IMR-90 (cell line): Measurements from ENCODE around the gene NOVA2. TPM values are rescaled to one million over a fixed set of nuclear protein-coding genes. Genes with fewer than 3 reads are reported as not detected.

ENCODE experiments used
- ATAC-seq: fragments of 200-7000 bp; cut with Tn5 transposase; 2 replicates; pipeline ENCODE4 v1.9.1; 2020; ENCODE audit warnings: low read depth, mild to moderate bottlenecking, moderate library complexity
- BruUV-seq: library from RNA; stranded (reverse); fragments of 400-500 nt; replicated peaks from 2 replicates; lab custom pipeline; 2021; lab: Mats Ljungman, UMichigan
- CTCF ChIA-PET: fragments of 300-600 bp; formaldehyde crosslinking; extraction: SDS; loops from one replicate; lab custom pipeline; 2021; ENCODE audit warnings: antibody characterized with exemption; lab: Yijun Ruan, JAX
- POLR2A ChIA-PET: fragments of 300-600 bp; sonication (Branson Sonifier 250); formaldehyde crosslinking; loops from one replicate; lab custom pipeline; 2022; ENCODE audit warnings: antibody characterized with exemption; ENCODE audit not compliant: unreplicated experiment; lab: Charles Lee
- DNase-seq: peaks from one replicate; pipeline ENCODE4 v3.0.0; 2013
- H2AFZ ChIP-seq: replicated peaks from 2 replicates; pipeline ENCODE3; 2013; ENCODE audit warnings: low read length, mild to moderate bottlenecking; ENCODE audit not compliant: poor library complexity
- H2AK5ac ChIP-seq: 2 replicates; pipeline ENCODE4 v1.6.1; 2013; ENCODE audit warnings: low read depth, low read length, inconsistent platforms
- H2AK9ac ChIP-seq: replicated peaks from 2 replicates; pipeline ENCODE3; 2013; ENCODE audit warnings: mild to moderate bottlenecking, low read depth, low read length, moderate library complexity; ENCODE audit not compliant: poor library complexity
- H2BK120ac ChIP-seq: 2 replicates; pipeline ENCODE4 v1.6.1; 2013; ENCODE audit warnings: low read depth, low read length, inconsistent platforms
- H2BK15ac ChIP-seq: 3 replicates; pipeline ENCODE4 v1.6.1; 2013; ENCODE audit warnings: low read depth, low read length, inconsistent platforms
- H2BK20ac ChIP-seq: 2 replicates; pipeline ENCODE4 v1.6.1; 2013; ENCODE audit warnings: low read depth, mild to moderate bottlenecking, inconsistent platforms, low read length, moderate library complexity
- H2BK5ac ChIP-seq: 2 replicates; pipeline ENCODE4 v1.6.1; 2013; ENCODE audit warnings: mild to moderate bottlenecking, low read depth, low read length, inconsistent platforms; ENCODE audit not compliant: poor library complexity, severe bottlenecking
- H3K14ac ChIP-seq: replicated peaks from 2 replicates; pipeline ENCODE4 v1.6.1; 2013; ENCODE audit warnings: low read depth, low read length, inconsistent platforms
- H3K18ac ChIP-seq: 2 replicates; pipeline ENCODE4 v1.6.1; 2013; ENCODE audit warnings: low read depth, low read length, control low read depth
- H3K23ac ChIP-seq: 2 replicates; pipeline ENCODE4 v1.6.1; 2013; ENCODE audit warnings: low read depth, low read length, inconsistent platforms
- H3K27ac ChIP-seq: 2 replicates; pipeline ENCODE4 v1.5.1; 2013; ENCODE audit warnings: mild to moderate bottlenecking, control low read depth, low read length; ENCODE audit not compliant: insufficient read depth
- H3K27me3 ChIP-seq: 2 replicates; pipeline ENCODE4 v1.6.1; 2013; ENCODE audit warnings: low read length; ENCODE audit not compliant: control insufficient read depth, insufficient read depth
- H3K36me3 ChIP-seq: 2 replicates; pipeline ENCODE4 v1.6.1; 2013; ENCODE audit warnings: low read length, mixed read lengths; ENCODE audit not compliant: control insufficient read depth, insufficient read depth
- H3K4ac ChIP-seq: 2 replicates; pipeline ENCODE4 v1.6.1; 2013; ENCODE audit warnings: low read depth, low read length, inconsistent platforms
- H3K4me1 ChIP-seq: 2 replicates; pipeline ENCODE4 v1.6.1; 2013; ENCODE audit warnings: low read length, mixed read lengths; ENCODE audit not compliant: control insufficient read depth, insufficient read depth
- H3K4me2 ChIP-seq: 2 replicates; pipeline ENCODE4 v1.6.1; 2013; ENCODE audit warnings: low read depth, mild to moderate bottlenecking, control low read depth, low read length, moderate library complexity
- H3K4me3 ChIP-seq: 2 replicates; pipeline ENCODE4 v1.5.1; 2013; ENCODE audit warnings: low read depth, mild to moderate bottlenecking, control low read depth, low read length, moderate library complexity; ENCODE audit not compliant: insufficient read depth
- H3K56ac ChIP-seq: 2 replicates; pipeline ENCODE4 v1.6.1; 2013; ENCODE audit warnings: low read length, inconsistent platforms; ENCODE audit not compliant: insufficient read depth; ENCODE audit errors: extremely low read depth
- H3K79me1 ChIP-seq, 2 experiments: 2 replicates each; pipeline ENCODE4 v1.6.1; 2013; ENCODE audit warnings: low read length in 2 of 2, inconsistent platforms in 1 of 2, low read depth in 1 of 2
- H3K9ac ChIP-seq: 2 replicates; pipeline ENCODE4 v1.6.1; 2013; ENCODE audit warnings: low read depth, low read length, control low read depth
- H3K9me1 ChIP-seq: 2 replicates; pipeline ENCODE4 v1.6.1; 2013; ENCODE audit warnings: low read length, inconsistent platforms; ENCODE audit not compliant: insufficient read depth
- H3K9me3 ChIP-seq: 2 replicates; pipeline ENCODE4 v1.6.1; 2013; ENCODE audit warnings: low read length; ENCODE audit not compliant: control insufficient read depth, insufficient read depth
- H4K20me1 ChIP-seq: 2 replicates; pipeline ENCODE4 v1.6.1; 2013; ENCODE audit warnings: low read length, inconsistent platforms; ENCODE audit not compliant: insufficient read depth
- H4K5ac ChIP-seq: 2 replicates; pipeline ENCODE4 v1.6.1; 2013; ENCODE audit warnings: mild to moderate bottlenecking, low read depth, low read length, control low read depth
- H4K8ac ChIP-seq, 2 experiments: 2 replicates each; pipeline ENCODE4 v1.6.1; 2013; ENCODE audit warnings: low read depth in 2 of 2, low read length in 2 of 2, control low read depth in 1 of 2, inconsistent platforms in 1 of 2
- H4K91ac ChIP-seq: 2 replicates; pipeline ENCODE4 v1.6.1; 2013; ENCODE audit warnings: low read depth, low read length, inconsistent platforms; ENCODE audit not compliant: insufficient read depth
- BHLHE40 ChIP-seq: fragments of 150-350 bp; IDR thresholded peaks from 2 replicates; pipeline ENCODE4 v1.6.1; 2016; ENCODE audit warnings: mild to moderate bottlenecking, low read depth, low read length
- CHD1 ChIP-seq: IDR thresholded peaks from 2 replicates; pipeline ENCODE4 v1.6.1; 2012; ENCODE audit warnings: low read depth, low read length, improper control_type of control experiment
- MAZ ChIP-seq: IDR thresholded peaks from 2 replicates; pipeline ENCODE4 v1.6.1; 2012; ENCODE audit warnings: low read depth, mild to moderate bottlenecking, low read length, improper control_type of control experiment, moderate library complexity, borderline replicate concordance
- MXI1 ChIP-seq: IDR thresholded peaks from 2 replicates; pipeline ENCODE4 v1.6.1; 2012; ENCODE audit warnings: low read depth, mild to moderate bottlenecking, low read length, moderate library complexity, borderline replicate concordance
- RAD21 ChIP-seq: IDR thresholded peaks from 2 replicates; pipeline ENCODE4 v1.6.1; 2012; ENCODE audit warnings: low read length, improper control_type of control experiment
- RFX5 ChIP-seq: IDR thresholded peaks from 2 replicates; pipeline ENCODE4 v1.8.0; 2012; ENCODE audit warnings: low read depth, mild to moderate bottlenecking, low read length, moderate library complexity
- SMC3 ChIP-seq: fragments of 150-350 bp; IDR thresholded peaks from 2 replicates; pipeline ENCODE4 v1.6.1; 2016; ENCODE audit warnings: low read depth, mild to moderate bottlenecking, antibody characterized with exemption, low read length, moderate library complexity
- WGBS, 2 experiments: methylation state at CpG; one replicate each; pipeline versions ENCODE4 v1.1.5 to v1.1.7; 2013; ENCODE audit warnings: missing lambda C conversion rate in 2 of 2; ENCODE audit not compliant: insufficient read length in 1 of 2; ENCODE audit errors: extremely low coverage in 2 of 2; 5-methylcytosine and 5-hydroxymethylcytosine counted together
- dilution Hi-C: fragments of 300-500 bp; cut with HindIII; formaldehyde crosslinking; loops from one replicate; pipeline ENCODE4 v1.14.3; 2018; ENCODE audit warnings: low sequenced_read_pairs; ENCODE audit not compliant: unreplicated experiment
- in situ Hi-C: fragments of 300-500 bp; cut with MboI; formaldehyde crosslinking; loops from 3 replicates; pipeline ENCODE4 v1.14.3; 2019; ENCODE audit warnings: low sequenced_read_pairs, inconsistent platforms, mixed read lengths
- intact Hi-C: fragments of 100-400 bp; cut with micrococcal nuclease; formaldehyde crosslinking; loops from 2 replicates; pipeline ENCODE4 v1.10.0; 2022
- polyA plus RNA-seq, 3 experiments: library from polyadenylated mRNA; depleted of rRNA; stranded (reverse); fragments of >200 nt; gene quantifications; 2 replicates each; pipeline ENCODE4 v1.2.3, GENCODE V29; 2012; ENCODE audit warnings: low replicate concordance in 1 of 3
- total RNA-seq: library from RNA; depleted of rRNA; stranded (reverse); fragments of >200 nt; gene quantifications from 2 replicates; pipeline ENCODE4 v1.2.3, GENCODE V29; 2012
- TF ChIP-seq, protein P1 (sequence below): fragments of 150-350 bp; IDR thresholded peaks from 2 replicates; pipeline ENCODE4 v1.6.1; 2016; ENCODE audit warnings: low read depth, mild to moderate bottlenecking, low read length, moderate library complexity, borderline replicate concordance

Gene NOVA2
- total and polyA plus RNA-seq, 2 of the 4 experiments (the other 2 are of a cell fraction): 0.03 TPM; not detected in 1

DNA sequence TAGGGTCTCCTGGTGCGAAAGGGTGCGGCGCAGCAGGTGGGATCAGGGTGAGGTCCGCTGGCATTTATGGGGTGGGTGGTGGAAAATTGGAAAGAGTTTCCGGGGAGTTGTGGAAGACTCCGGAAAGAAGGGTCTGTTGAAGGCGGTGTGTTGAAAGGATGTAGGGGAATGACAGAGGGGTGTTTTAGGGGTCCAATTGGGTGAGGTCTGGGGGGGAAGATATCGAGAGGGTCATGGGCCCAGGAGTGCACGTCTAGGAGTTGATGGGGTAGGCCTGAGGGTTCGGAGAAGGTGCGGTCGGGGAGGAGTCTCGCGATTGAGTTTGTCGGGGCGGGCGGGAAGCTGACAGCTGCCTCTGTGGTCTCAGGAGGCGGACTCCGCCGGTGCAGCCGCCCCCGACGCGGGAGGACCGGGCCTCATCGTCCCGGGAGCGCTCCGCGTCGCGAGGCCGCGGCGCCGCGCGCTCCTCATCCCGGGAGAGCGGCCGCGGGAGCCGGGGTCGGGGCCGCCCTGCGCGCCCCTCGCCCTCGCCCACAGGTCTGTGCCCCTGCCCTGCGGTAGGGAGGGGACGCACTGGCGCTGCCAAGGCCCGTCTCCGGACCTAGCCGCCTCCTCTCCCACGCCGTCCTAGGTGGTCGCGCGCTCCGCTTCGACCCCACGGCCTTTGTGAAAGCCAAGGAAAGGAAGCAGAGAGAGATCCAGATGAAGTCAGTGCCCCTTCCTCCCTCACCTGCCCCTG, 42.2 kb upstream of the NOVA2 start:
- Histone ChIP-seq H3K9ac (no peak overlapping the region), H3K4me1 (peaks cover 7% of the 10 kb centered on the region; the same call in 1 of the 2 replicates), H3K9me1 (peaks cover 3% of the 10 kb centered on the region; the same call in 1 of the 2 replicates), H2AK9ac (no peak overlapping the region), H3K9me3 (no peaks in the 10 kb centered on the region), H3K23ac (peak overlapping the region; percentile 16; the same call in 1 of the 2 replicates), H3K4me2 (peak overlapping the region; percentile 100), H3K27me3 (peaks cover 17% of the 10 kb centered on the region), H3K18ac (no peak overlapping the region), H2BK15ac (no peak overlapping the region), H2BK5ac (no peak overlapping the region), H3K56ac (no peak overlapping the region), H3K4ac (no peak overlapping the region), H3K27ac (no peak overlapping the region), H3K4me3 (peak overlapping the region; percentile 58), H2BK20ac (no peak overlapping the region), H3K79me1 (no peaks in the 10 kb centered on the region), H2AFZ (peak overlapping the region; percentile 87), H3K14ac (no peak overlapping the region), H2AK5ac (no peak overlapping the region), H4K5ac (no peak overlapping the region), H4K8ac (no peak overlapping the region), H4K20me1 (peaks cover 21% of the 10 kb centered on the region), H4K91ac (no peak overlapping the region), H2BK120ac (no peak overlapping the region), H3K36me3 (no peaks in the 10 kb centered on the region)
- in situ Hi-C loops: no loop called here
- intact Hi-C loops: no loop called here
- 9% methylated on average over 25 of the region's 63 CpGs; no CpG with 5 or more reads in 1 of the 2 experiments for WGBS, 2 experiments
- ChIA-PET POLR2A (no interaction called here), CTCF (interaction anchor here (0.6 to 1.9 kb wide), 2 partner anchors 61 to 80 kb away, joined by 3 to 6 read pairs; no protein-coding TSS in a partner anchor)
- BruUV-seq: no TSS peak
- TF ChIP-seq RFX5: no peak
- TF ChIP-seq, protein P1, sequence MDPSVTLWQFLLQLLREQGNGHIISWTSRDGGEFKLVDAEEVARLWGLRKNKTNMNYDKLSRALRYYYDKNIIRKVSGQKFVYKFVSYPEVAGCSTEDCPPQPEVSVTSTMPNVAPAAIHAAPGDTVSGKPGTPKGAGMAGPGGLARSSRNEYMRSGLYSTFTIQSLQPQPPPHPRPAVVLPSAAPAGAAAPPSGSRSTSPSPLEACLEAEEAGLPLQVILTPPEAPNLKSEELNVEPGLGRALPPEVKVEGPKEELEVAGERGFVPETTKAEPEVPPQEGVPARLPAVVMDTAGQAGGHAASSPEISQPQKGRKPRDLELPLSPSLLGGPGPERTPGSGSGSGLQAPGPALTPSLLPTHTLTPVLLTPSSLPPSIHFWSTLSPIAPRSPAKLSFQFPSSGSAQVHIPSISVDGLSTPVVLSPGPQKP: no peak
- TF ChIP-seq SMC3: no peak
- no peak for TF ChIP-seq RAD21
- no peak for TF ChIP-seq CHD1
- TF ChIP-seq BHLHE40: no peak
- no peak for TF ChIP-seq MAZ
- TF ChIP-seq MXI1: no peak
- dilution Hi-C loops: no loop called here
- DNase-seq (no peak), ATAC-seq (no peak)
